Measurements from ENCODE around the gene YPEL3. TPM values are rescaled to one million over a fixed set of nuclear protein-coding genes. Genes with fewer than 3 reads are reported as not detected.

The YPEL3 gene
- total and polyA plus RNA-seq, 2 of the 8 experiments (the other 6 are each of a cell fraction or from before 2014, with no cell fraction given): 40.3 to 53.3 TPM

- FAIRE-seq (no peak), DNase-seq (ENCODE audit: low read depth in 1 of 2, low spot score in 2 of 2) (peak; percentile 73 to 97)
- Histone ChIP-seq H3K14ac (ENCODE audit: insufficient read length) (no peak within 1 kb of the TSS), H3K79me1 (ENCODE audit: low read depth, low read length) (peaks cover 3% of the 10 kb centered on the region; the same call in 1 of the 2 replicates), H3K4me1 (replicated peaks in 1 of 4; ENCODE audit: control insufficient read depth in 3 of 4, insufficient read depth in 4 of 4, low read length in 3 of 4) (peaks cover 0 to 16% (median 10%) of the 10 kb centered on the region in 4 experiments; a peak in 6 of 7 replicates), H2BK12ac (ENCODE audit: low read depth, low read length) (peak within 1 kb of the TSS; percentile 30; the same call in 1 of the 2 replicates), H4K20me1 (replicated peaks in 1 of 2; ENCODE audit: control insufficient read depth in 1 of 2, insufficient read depth in 2 of 2, low read length in 2 of 2) (peaks cover 0 to 2% of the 10 kb centered on the region in 2 experiments), H3K27ac (ENCODE audit: low read depth, low read length) (peak within 1 kb of the TSS; percentile 24; the same call in 1 of the 2 replicates), H3K23me2 (ENCODE audit: low read depth, low read length) (peaks cover 17% of the 10 kb centered on the region; the same call in 1 of the 2 replicates), H2AFZ (ENCODE audit: low read length) (peak within 1 kb of the TSS; percentile 91), H3K9ac (replicated peaks in 1 of 4; ENCODE audit: extremely low read depth in 1 of 4, low read depth in 3 of 4, low read length in 3 of 4) (peak within 1 kb of the TSS; percentile 18 to 65 (median 52); a peak in 4 of 7 replicates), H2AK5ac (ENCODE audit: low read depth, low read length) (0 out of 2 replicates have a peak within 1 kb of the TSS, but pooled peaks have one; percentile 14), H3K27me3 (replicated peaks in 1 of 4; ENCODE audit: control insufficient read depth in 3 of 4, extremely low read depth in 1 of 4, insufficient read depth in 3 of 4, low read length in 3 of 4) (0 out of 7 replicates have a peak, but pooled peaks cover 0 to 3% (median 0%) of the 10 kb centered on the region in 4 experiments), H3K4me3 (ENCODE audit: extremely low read depth in 1 of 4, insufficient read depth in 2 of 4, low read depth in 3 of 4, low read length in 4 of 4) (peak within 1 kb of the TSS; percentile 55 to 84 (median 66)), H3K9me3 (ENCODE audit: insufficient read depth in 2 of 2, low read depth in 1 of 2, low read length in 1 of 2) (no peaks in the 10 kb centered on the region), H2BK120ac (replicated peaks; ENCODE audit: low read depth, low read length) (peak within 1 kb of the TSS; percentile 69), H3K56ac (replicated peaks; ENCODE audit: insufficient read length, low read depth, low read length) (peak within 1 kb of the TSS; percentile 64), H4K5ac (ENCODE audit: insufficient read length, low read depth, low read length) (peak within 1 kb of the TSS; percentile 63), H2BK15ac (ENCODE audit: low read length) (0 out of 2 replicates have a peak within 1 kb of the TSS, but pooled peaks have one; percentile 2), H3K23ac (ENCODE audit: insufficient read length) (no peak within 1 kb of the TSS), H2BK20ac (ENCODE audit: low read length) (no peak within 1 kb of the TSS), H3K4me2 (ENCODE audit: insufficient read depth in 1 of 2, low read depth in 2 of 2, low read length in 2 of 2) (peak within 1 kb of the TSS; percentile 71 to 92), H3K4ac (replicated peaks; ENCODE audit: insufficient read length, low read depth, low read length) (peak within 1 kb of the TSS; percentile 99), H3K18ac (ENCODE audit: extremely low read depth, low read length) (peak within 1 kb of the TSS; percentile 85), H3K36me3 (ENCODE audit: control insufficient read depth in 2 of 4, insufficient read depth in 4 of 4, low read length in 3 of 4) (no peaks in the 10 kb centered on the region), H4K91ac (replicated peaks; ENCODE audit: insufficient read length, low read length) (peak within 1 kb of the TSS; percentile 95), H3K79me2 (ENCODE audit: control insufficient read depth in 1 of 2, insufficient read depth in 2 of 2, low read length in 2 of 2) (peaks cover 0 to 6% of the 10 kb centered on the region in 2 experiments; a peak in 1 of 4 replicates), H4K8ac (ENCODE audit: extremely low read depth, insufficient read depth, low read length) (peak within 1 kb of the TSS; percentile 81), H2BK5ac (ENCODE audit: low read depth, low read length) (peak within 1 kb of the TSS; percentile 87; the same call in 1 of the 2 replicates)
- ChIA-PET POLR2A (ENCODE audit: partially characterized antibody) (interaction anchor here (0.6 to 14.0 kb wide), 14 partner anchors 16 to 318 kb away, joined by 3 to 353 read pairs (median 4); partner anchors contain the start of genes ALDOA, GDPD3, KIF22 and PPP4C), CTCF (ENCODE audit: partially characterized antibody) (interaction anchor here (0.6 to 7.7 kb wide), 30 partner anchors 11 to 687 kb away, joined by 3 to 90 read pairs (median 4); partner anchors contain the start of genes ALDOA, GDPD3, PPP4C and TLCD3B)
- WGBS, 2 experiments (ENCODE audit: extremely low coverage in 1 of 2, insufficient coverage in 1 of 2, insufficient read length in 1 of 2, insufficient replicate concordance in 2 of 2, low coverage in 1 of 2, low lambda C conversion rate in 2 of 2, missing lambda C conversion rate in 1 of 2): 2% methylated on average over 76 of the region's 76 CpGs; no CpG with 5 or more reads in 1 of the 2 experiments
- no peak for TF ChIP-seq SP4 (IDR thresholded peaks at IDR 0.05; ENCODE audit: low read length)
- TF ChIP-seq EZH2 (IDR thresholded peaks at IDR 0.05; ENCODE audit: low read depth, low read length, severe bottlenecking): no peak
- TF ChIP-seq, protein P1, sequence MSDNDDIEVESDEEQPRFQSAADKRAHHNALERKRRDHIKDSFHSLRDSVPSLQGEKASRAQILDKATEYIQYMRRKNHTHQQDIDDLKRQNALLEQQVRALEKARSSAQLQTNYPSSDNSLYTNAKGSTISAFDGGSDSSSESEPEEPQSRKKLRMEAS (IDR thresholded peaks at IDR 0.05): no peak
- peak; percentile 57 for TF ChIP-seq KDM4A (IDR thresholded peaks at IDR 0.05; ENCODE audit: low read depth, low read length, severe bottlenecking)
- TF ChIP-seq NRF1 (IDR thresholded peaks at IDR 0.05; ENCODE audit: low read depth, low read length): no peak
- no peak for TF ChIP-seq SP2 (IDR thresholded peaks at IDR 0.05; ENCODE audit: low read length)
- TF ChIP-seq RXRA (IDR thresholded peaks at IDR 0.05; ENCODE audit: insufficient read depth, low read depth, low read length): no peak
- TF ChIP-seq SIN3A (conservative IDR thresholded peaks at IDR 0.05 in 1 of 2, IDR thresholded peaks at IDR 0.05 in 1 of 2; ENCODE audit: low read depth in 1 of 2, low read length in 2 of 2): no peak; a peak in 2 of 4 replicates
- no peak for TF ChIP-seq CBX8 (IDR thresholded peaks at IDR 0.05; ENCODE audit: borderline replicate concordance, low read depth, low read length)
Measured at GRCh38 chr16:30091474-30092372, 4.3 kb downstream of the YPEL3 start, which contains the start of gene TBX6. Gene TBX6 (minus strand): TSS chr16:30091924. CDS start chr16:30091193, 731 bp downstream.
